Measurements from ENCODE around the gene RASAL1.

RASAL1 gene

DNA sequence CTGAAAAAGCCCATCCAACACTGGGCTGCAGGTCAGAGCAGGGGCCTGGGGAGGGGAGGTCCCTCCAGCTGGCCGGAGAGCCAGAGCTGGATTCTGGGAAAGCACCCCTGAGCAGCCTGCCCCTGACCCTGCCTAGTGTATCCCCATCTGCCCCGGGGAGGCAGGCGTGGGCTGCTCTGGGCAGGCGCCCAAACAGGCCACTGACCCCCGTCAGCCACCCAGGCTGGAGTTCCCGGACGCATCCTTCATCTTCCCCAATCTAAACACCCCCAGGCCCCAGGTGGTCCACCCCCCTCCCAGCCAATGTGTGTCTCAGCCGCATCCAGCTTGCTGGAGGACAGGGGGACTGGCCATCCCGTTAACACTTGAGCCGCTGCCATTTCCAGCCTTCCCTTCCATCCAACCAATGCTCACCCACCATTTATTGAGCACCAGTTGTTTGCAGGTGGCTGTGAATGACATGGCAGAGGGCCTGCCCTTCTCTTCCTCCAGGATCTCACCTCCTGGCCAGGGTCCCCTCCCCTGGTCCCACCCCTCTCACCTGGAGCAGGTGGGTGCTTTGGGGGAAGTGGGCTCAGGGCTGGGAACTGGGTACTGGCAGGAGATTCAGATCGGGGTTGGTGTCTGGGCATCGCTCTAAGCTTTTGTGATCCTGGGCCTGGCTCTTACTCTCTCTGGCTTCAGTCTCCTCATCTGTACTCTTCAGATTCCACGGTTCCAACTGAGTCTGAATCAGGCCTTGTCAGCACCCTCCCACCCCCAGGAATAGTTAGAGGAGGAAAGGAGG is 79.8 kb downstream of the RASAL1 start:
- no peak for DNase-seq

DNA sequence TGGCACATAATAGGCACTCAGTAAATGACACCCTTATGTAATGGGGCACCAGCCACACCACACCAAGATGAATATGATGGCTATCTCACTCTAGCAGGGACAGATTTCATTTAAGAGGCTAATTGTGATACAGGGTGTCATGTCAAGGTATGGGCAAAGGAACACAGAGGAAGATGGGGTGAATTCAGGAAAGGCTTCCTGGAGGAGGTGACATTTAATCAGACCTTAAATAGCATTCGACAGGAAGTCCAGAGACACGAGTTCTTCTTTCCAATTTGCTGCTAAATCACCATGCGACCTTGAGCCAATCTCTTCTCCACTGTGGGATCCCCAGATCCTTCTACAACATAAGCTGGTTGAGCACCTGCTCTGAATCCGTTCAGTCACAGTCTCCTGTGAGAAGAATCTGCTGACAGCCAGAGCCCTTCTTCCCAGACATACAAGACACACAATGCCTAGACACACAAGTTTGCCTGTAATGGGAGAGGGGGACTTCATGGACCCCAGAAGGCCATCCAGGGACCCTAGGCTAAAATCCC is 80.5 kb downstream of the RASAL1 start:
- DNase-seq, result no peak

DNA sequence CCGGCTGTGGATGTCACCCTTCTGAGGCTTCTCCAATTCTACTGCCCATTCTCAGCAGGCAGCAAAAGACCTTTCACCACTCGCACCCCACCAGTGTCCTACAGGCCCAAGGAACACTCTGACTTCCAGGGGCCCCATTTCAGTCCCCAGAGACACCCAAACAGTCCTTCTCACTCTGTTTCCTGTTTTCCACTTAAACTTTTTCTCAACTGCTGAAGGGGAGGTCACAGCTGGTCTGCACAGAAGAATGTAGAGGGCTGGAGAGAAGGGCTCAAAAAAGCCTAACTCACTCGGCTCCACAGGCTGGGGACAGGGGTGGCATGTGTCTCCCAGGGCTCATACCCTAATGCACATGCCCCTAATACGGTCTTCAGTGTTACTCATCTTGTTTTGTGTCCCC is 83.2 kb downstream of the RASAL1 start:
- DNase-seq, result no peak

DNA sequence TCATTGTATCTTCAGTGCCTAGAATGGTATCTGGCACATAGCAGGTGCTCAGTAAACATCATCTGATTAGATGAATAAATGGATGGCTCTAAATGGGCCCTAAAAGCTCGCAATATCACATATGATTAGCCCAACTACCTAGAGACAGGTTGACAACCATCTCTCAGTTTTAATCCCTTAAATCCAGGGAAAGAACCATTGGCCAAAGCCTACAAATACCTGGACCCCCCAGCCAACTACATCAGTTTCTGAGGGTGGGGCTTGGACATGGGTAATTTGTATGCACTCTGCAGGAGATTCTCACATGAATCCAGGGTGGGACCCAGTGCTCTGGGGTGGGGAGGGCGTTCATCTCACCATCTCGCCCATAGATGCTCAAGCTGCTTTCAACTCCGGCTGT is 83.8 kb downstream of the RASAL1 start:
- no peak for DNase-seq

DNA sequence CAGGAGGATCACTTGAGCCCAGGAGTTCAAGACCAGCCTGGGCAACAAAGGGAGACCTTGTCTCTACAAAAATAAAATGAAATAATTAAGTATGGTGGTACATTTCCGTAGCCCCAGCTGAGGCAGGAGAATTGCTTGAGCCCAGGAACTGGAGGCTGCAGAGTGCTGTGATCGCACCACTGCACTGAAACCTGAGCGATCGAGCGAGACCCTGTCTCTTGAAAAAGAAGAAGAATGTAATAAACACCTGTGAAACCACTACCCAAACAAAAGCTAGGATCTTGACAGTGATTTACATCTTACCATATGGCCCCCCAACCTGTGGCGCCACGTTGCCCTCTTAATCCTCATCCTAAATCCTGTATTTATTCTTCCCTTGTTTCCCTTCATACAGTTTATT is 84.8 kb downstream of the RASAL1 start:
- DNase-seq, result no peak

DNA sequence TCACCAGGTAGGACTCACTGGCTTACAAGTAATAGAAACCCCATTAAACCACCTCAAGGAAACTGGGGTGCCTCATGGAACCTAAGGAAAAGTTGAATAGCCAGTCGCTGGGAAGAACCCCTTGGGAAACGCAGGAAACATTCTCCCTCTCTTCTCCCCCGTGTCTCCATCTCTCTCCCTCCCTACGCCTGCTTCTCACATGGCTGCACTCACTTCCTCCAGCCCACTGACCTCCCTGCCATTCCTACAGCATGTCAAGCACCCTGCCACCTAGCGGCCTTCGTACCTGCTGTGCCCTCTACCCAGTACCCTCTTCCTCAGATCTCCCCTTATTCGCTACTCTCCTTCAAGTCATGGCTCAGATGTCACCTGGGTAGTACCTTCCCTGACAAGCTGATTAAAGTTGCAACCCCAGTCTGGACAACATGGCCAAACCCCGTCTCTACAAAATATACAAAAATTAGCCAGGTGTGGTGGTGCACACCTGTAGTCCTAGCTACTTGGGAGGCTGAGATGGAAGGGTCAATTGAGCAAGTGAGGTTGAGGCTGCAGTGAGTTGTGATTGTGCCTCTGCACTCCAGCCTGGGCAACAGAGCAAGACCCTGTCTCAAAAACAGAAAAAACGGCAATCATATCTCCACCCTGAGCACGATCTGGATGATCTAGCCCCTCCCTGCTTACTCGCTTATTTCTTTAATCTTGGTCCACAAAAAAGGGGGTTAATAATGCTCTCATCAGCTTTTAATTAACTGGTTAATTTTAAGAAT is 85.4 kb downstream of the RASAL1 start:
- DNase-seq, result no peak
